Kidney (tissue), 14 donors: ENCODE results near the gene ELAVL2. TPM values are rescaled to one million over a fixed set of nuclear protein-coding genes. Genes with fewer than 3 reads are reported as not detected.

Experiments used
- DNase-seq, 5 donors: peaks; one replicate each; pipeline ENCODE4 v3.0.0-alpha.2; 2013 to 2020
- FAIRE-seq: peaks from 2 replicates; lab custom pipeline; 2012; peaks lifted over from hg19 to GRCh38; lab: Jason Lieb, UNC
- H3K27ac ChIP-seq, 2 donors: one replicate each; pipeline ENCODE4 v1.7.0; 2013; ENCODE audit warnings: low read depth in 2 of 2, low read length in 2 of 2, inconsistent platforms in 1 of 2
- H3K27me3 ChIP-seq: one replicate; pipeline ENCODE4 v1.7.1; 2013; ENCODE audit warnings: low read length, inconsistent platforms; ENCODE audit not compliant: control insufficient read depth, insufficient read depth
- H3K36me3 ChIP-seq, 3 donors: one replicate each; pipeline versions ENCODE4 v1.7.0 to v1.7.1; 2013; ENCODE audit warnings: low read length in 3 of 3, control low read depth in 1 of 3, inconsistent platforms in 1 of 3; ENCODE audit not compliant: insufficient read depth in 3 of 3, control insufficient read depth in 2 of 3
- H3K4me1 ChIP-seq, 3 donors: one replicate each; pipeline versions ENCODE4 v1.7.0 to v1.7.1; 2013; ENCODE audit warnings: low read length in 3 of 3, inconsistent platforms in 1 of 3, low read depth in 1 of 3; ENCODE audit not compliant: control insufficient read depth in 2 of 3, insufficient read depth in 2 of 3
- H3K4me3 ChIP-seq, 3 donors: one replicate each; pipeline versions ENCODE4 v1.7.0 to v1.8.1; 2013; ENCODE audit warnings: low read length in 3 of 3, control low read depth in 1 of 3, inconsistent platforms in 1 of 3
- H3K9ac ChIP-seq, 3 donors: one replicate each; pipeline versions ENCODE4 v1.7.0 to v1.7.1; 2013; ENCODE audit warnings: low read length in 3 of 3, control low read depth in 1 of 3, inconsistent platforms in 1 of 3
- H3K9me3 ChIP-seq, 3 donors: one replicate each; pipeline versions ENCODE4 v1.7.0 to v1.7.1; 2013; ENCODE audit warnings: low read length in 3 of 3, control low read depth in 1 of 3, inconsistent platforms in 1 of 3; ENCODE audit not compliant: control insufficient read depth in 2 of 3, insufficient read depth in 1 of 3
- intact Hi-C: fragments of 100-400 bp; cut with DNase I; formaldehyde crosslinking; loops from one replicate; pipeline ENCODE4 v1.11.1; 2022
- polyA plus RNA-seq: library from polyadenylated mRNA; stranded (reverse); fragments of 350-450 nt; fragmentation: Illumina TruSeq; extraction: RNeasy Lipid Tissue Mini Kit (QIAGEN cat#74804); gene quantifications from one replicate; pipeline ENCODE4 v1.2.3, GENCODE V29; 2014; ENCODE audit warnings: low read depth, low replicate concordance; ENCODE audit not compliant: insufficient read depth
- total RNA-seq: library from RNA; stranded (reverse); fragmentation: NEBNext Ultra II Directional; extraction: Animal tissue kit (Norgen Biotek cat#: 25700); gene quantifications from one replicate; pipeline ENCODE4 v1.2.1, GENCODE V29; 2021
- TF ChIP-seq, protein P1 (sequence below): IDR thresholded peaks from 3 replicates; pipeline ENCODE4 v1.5.1; 2012; ENCODE audit warnings: mild to moderate bottlenecking, moderate library complexity, borderline replicate concordance; ENCODE audit not compliant: insufficient read depth; ENCODE audit errors: extremely low read depth
- donor health status: control.
- donor health status: control.
- donor health status: control.
- donor health status: control.
- donor health status: control.
- donor health status: DM: yes; HTN: yes; CAD: no.
- donor health status: Normal renal cell carcinoma (clear cell type).

The ELAVL2 gene
- total and polyA plus RNA-seq, 2 donors from 2014 or later: 0.19 to 0.35 TPM

GRCh38 chr9:23701291-23701690 is 124.7 kb downstream of the ELAVL2 start:
- Histone ChIP-seq H3K36me3 (no peaks in the 10 kb centered on the region), H3K27me3 (no peaks in the 10 kb centered on the region), H3K9ac (no peak overlapping the region), H3K9me3 (no peaks in the 10 kb centered on the region), H3K4me3 (no peak overlapping the region), H3K4me1 (no peaks in the 10 kb centered on the region), H3K27ac (no peak overlapping the region)
- no peak for FAIRE-seq
- TF ChIP-seq, protein P1, sequence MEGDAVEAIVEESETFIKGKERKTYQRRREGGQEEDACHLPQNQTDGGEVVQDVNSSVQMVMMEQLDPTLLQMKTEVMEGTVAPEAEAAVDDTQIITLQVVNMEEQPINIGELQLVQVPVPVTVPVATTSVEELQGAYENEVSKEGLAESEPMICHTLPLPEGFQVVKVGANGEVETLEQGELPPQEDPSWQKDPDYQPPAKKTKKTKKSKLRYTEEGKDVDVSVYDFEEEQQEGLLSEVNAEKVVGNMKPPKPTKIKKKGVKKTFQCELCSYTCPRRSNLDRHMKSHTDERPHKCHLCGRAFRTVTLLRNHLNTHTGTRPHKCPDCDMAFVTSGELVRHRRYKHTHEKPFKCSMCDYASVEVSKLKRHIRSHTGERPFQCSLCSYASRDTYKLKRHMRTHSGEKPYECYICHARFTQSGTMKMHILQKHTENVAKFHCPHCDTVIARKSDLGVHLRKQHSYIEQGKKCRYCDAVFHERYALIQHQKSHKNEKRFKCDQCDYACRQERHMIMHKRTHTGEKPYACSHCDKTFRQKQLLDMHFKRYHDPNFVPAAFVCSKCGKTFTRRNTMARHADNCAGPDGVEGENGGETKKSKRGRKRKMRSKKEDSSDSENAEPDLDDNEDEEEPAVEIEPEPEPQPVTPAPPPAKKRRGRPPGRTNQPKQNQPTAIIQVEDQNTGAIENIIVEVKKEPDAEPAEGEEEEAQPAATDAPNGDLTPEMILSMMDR: no peak
- DNase-seq: no peak
- intact Hi-C loops: no loop called here

DNA sequence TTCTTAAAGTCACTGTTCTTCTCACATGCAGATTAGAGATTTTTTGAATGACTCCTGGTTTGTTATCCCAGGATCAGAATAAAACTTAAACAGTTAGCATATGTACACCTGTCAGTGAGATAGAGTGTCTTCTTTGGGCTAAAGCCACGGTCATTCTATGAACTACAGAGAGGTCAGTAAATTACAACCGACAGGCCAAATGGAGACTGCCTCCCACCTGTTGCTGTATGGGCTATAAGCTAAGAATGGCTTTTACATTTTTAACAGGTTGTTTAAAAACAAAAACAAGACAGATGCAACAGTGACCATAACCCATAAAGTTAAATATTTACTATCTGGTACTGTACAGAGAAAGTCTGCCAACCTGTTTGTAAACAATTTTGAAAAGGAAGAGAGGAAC is 125.7 kb downstream of the ELAVL2 start:
- intact Hi-C loops: no loop called here
- Histone ChIP-seq H3K36me3 (no peaks in the 10 kb centered on the region), H3K27me3 (no peaks in the 10 kb centered on the region), H3K4me3 (no peak overlapping the region), H3K4me1 (no peaks in the 10 kb centered on the region), H3K27ac (no peak overlapping the region), H3K9ac (no peak overlapping the region), H3K9me3 (no peaks in the 10 kb centered on the region)
- DNase-seq: peak in 2 of 5 donors; percentile 19 to 30
- TF ChIP-seq, protein P1: no peak
- FAIRE-seq: no peak

DNA sequence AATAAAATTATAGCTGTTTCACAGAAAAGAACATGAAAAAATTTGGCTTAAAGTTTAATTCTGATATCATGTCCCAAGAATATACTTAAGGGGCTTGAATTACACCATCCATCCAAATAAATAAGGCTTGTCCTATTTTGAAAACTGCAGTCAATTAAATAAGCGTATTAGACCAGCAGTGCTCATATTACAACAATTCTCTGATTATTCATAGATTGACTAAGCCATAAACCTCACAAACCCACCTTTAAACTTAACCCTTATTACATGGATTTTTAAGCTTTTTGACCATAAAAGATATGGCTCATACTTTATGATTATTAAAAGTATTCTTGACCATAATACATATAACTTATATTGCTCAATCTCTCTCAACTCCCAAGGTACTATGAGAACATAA is 127.9 kb downstream of the ELAVL2 start:
- H3K4me1 ChIP-seq: no peaks in the 10 kb centered on the region
- H3K9me3 ChIP-seq: no peaks in the 10 kb centered on the region
- TF ChIP-seq, protein P1: no peak
- H3K27me3 ChIP-seq: no peaks in the 10 kb centered on the region
- H3K36me3 ChIP-seq: no peaks in the 10 kb centered on the region
- DNase-seq: no peak
- no peak overlapping the region for H3K27ac ChIP-seq
- no peak overlapping the region for H3K4me3 ChIP-seq
- intact Hi-C loops: no loop called here
- no peak overlapping the region for H3K9ac ChIP-seq
- FAIRE-seq: no peak

- no peak for FAIRE-seq
- Histone ChIP-seq H3K9ac (no peak overlapping the region), H3K9me3 (no peaks in the 10 kb centered on the region), H3K4me1 (no peaks in the 10 kb centered on the region), H3K4me3 (no peak overlapping the region), H3K36me3 (no peaks in the 10 kb centered on the region), H3K27me3 (no peaks in the 10 kb centered on the region), H3K27ac (no peak overlapping the region)
- no peak for DNase-seq
- TF ChIP-seq, protein P1: no peak
- intact Hi-C loops: no loop called here
These were observed 130.5 kb downstream of the ELAVL2 start for GRCh38 chr9:23695572-23695971.
